K562 (cell line): ENCODE measurements around the gene ANKRD12. TPM values are rescaled to one million over a fixed set of nuclear protein-coding genes. Genes with fewer than 3 reads are reported as not detected.

Experiments
- AFF1 ChIP-seq, 2 experiments: fragments of 450-650 bp; IDR thresholded peaks; 2 replicates each; pipeline ENCODE4 v1.6.1; 2018; ENCODE audit warnings: mild to moderate bottlenecking in 2 of 2, low read depth in 1 of 2; ENCODE audit not compliant: partially characterized antibody in 2 of 2
- ATF4 ChIP-seq: fragments of 450-650 bp; formaldehyde crosslinking; IDR thresholded peaks from 2 replicates; pipeline ENCODE4 v1.4.0; 2022; ENCODE audit warnings: mild to moderate bottlenecking, moderate library complexity
- CAMTA2 ChIP-seq: fragments of 250-450 bp; sonication (Bioruptor Pico); conservative IDR thresholded peaks from 2 replicates; pipeline ENCODE4 v1.5.1; 2022
- ELF4 ChIP-seq: fragments of 450-650 bp; formaldehyde crosslinking; IDR thresholded peaks from 2 replicates; pipeline ENCODE4 v1.4.0; 2022; ENCODE audit warnings: missing genetic modification characterization
- FOSL1 ChIP-seq: fragments of 200-800 bp; sonication (Bioruptor generic); conservative IDR thresholded peaks from 2 replicates; pipeline ENCODE4 v1.6.1; 2016; ENCODE audit warnings: missing genetic modification characterization, missing compliant biosample characterization
- FOXA1 ChIP-seq: fragments of 450-650 bp; IDR thresholded peaks from 2 replicates; pipeline ENCODE4 v1.6.1; 2016; ENCODE audit warnings: mild to moderate bottlenecking, borderline replicate concordance
- FOXJ3 ChIP-seq: sonication (generic); formaldehyde crosslinking; IDR thresholded peaks from 2 replicates; pipeline ENCODE4 v1.4.0; 2020; ENCODE audit warnings: mild to moderate bottlenecking, missing genetic modification reagents
- KLF16 ChIP-seq: IDR thresholded peaks from 2 replicates; pipeline ENCODE4 v1.6.1; 2016; ENCODE audit warnings: antibody characterized with exemption
- MIER1 ChIP-seq: fragments of 450-650 bp; IDR thresholded peaks from 2 replicates; pipeline ENCODE4 v1.6.1; 2016; ENCODE audit warnings: antibody characterized with exemption, mild to moderate bottlenecking, low read depth
- RBM14 ChIP-seq: fragments of 200-400 bp; formaldehyde crosslinking; IDR thresholded peaks from 2 replicates; pipeline ENCODE4 v1.6.1; 2018; ENCODE audit warnings: low read depth, mild to moderate bottlenecking, low read length, moderate library complexity, borderline replicate concordance; ENCODE audit not compliant: insufficient read depth
- SETDB1 ChIP-seq: IDR thresholded peaks from one replicate; pipeline ENCODE4 v1.6.1; 2012; ENCODE audit warnings: low read length, control low read depth, inconsistent platforms
- SLC30A9 ChIP-seq: fragments of 250-450 bp; sonication (Bioruptor Pico); IDR thresholded peaks from 2 replicates; pipeline ENCODE4 v1.8.0; 2022; ENCODE audit warnings: mild to moderate bottlenecking, moderate library complexity
- ZNF224 ChIP-seq: sonication (generic); formaldehyde crosslinking; IDR thresholded peaks from 2 replicates; pipeline ENCODE4 v1.8.0; 2022; ENCODE audit warnings: mild to moderate bottlenecking, missing genetic modification reagents
- ZNF274 ChIP-seq: IDR thresholded peaks from 2 replicates; pipeline ENCODE4 v1.6.1; 2011; ENCODE audit warnings: low read depth, mild to moderate bottlenecking, low read length, moderate library complexity, borderline replicate concordance
- ZNF589 ChIP-seq: fragments of 200-800 bp; sonication (Bioruptor generic); IDR thresholded peaks from 2 replicates; pipeline ENCODE4 v1.6.1; 2016; ENCODE audit warnings: low read depth, missing genetic modification characterization, missing compliant biosample characterization
- ZNF766 ChIP-seq: fragments of 200-800 bp; sonication (Bioruptor generic); conservative IDR thresholded peaks from 2 replicates; pipeline ENCODE4 v1.6.1; 2016; ENCODE audit warnings: missing genetic modification characterization, missing compliant biosample characterization
- polyA plus RNA-seq, 8 experiments: library from polyadenylated mRNA; depleted of rRNA in 4 of 8; stranded (reverse) in 5 of 8; unstranded in 3 of 8; fragments of >200 nt; fragmentation: Nextera tagmentation in 2 of 8; fragmentation: Illumina TruSeq in 1 of 8; extraction: Ambion mirVana in 2 of 8; extraction: Trizol in 1 of 8; gene quantifications; 2 replicates each; pipeline versions ENCODE4 v1.2.1 to v1.2.3, GENCODE V29; 2011 to 2014; ENCODE audit warnings: inconsistent platforms in 1 of 8, missing spikeins in 1 of 8
- total RNA-seq, 7 experiments: library from RNA; depleted of rRNA in 6 of 7; stranded (reverse); fragments of >200 nt in 6 of 7; fragmentation: Illumina TruSeq in 2 of 7; extraction: Trizol in 2 of 7; gene quantifications; 2 replicates each; pipeline versions ENCODE4 v1.2.1 to v1.2.3, GENCODE V29; 2011 to 2021; ENCODE audit warnings: low replicate concordance in 1 of 7
- TF ChIP-seq, protein P1 (sequence below): fragments of 250-450 bp; sonication (Bioruptor Pico); IDR thresholded peaks from 2 replicates; pipeline ENCODE4 v1.4.0; 2020; ENCODE audit warnings: mild to moderate bottlenecking, moderate library complexity, borderline replicate concordance
- TF ChIP-seq, protein P2 (sequence below): sonication (generic); formaldehyde crosslinking; IDR thresholded peaks from 2 replicates; pipeline ENCODE4 v1.9.0; 2022; ENCODE audit warnings: mild to moderate bottlenecking, missing genetic modification reagents

Gene ANKRD12
- total and polyA plus RNA-seq, 9 of the 15 experiments (the other 6 are each of a cell fraction or from before 2014, with no cell fraction given) = 6.6 to 28.2 (median 16.0) TPM

DNA sequence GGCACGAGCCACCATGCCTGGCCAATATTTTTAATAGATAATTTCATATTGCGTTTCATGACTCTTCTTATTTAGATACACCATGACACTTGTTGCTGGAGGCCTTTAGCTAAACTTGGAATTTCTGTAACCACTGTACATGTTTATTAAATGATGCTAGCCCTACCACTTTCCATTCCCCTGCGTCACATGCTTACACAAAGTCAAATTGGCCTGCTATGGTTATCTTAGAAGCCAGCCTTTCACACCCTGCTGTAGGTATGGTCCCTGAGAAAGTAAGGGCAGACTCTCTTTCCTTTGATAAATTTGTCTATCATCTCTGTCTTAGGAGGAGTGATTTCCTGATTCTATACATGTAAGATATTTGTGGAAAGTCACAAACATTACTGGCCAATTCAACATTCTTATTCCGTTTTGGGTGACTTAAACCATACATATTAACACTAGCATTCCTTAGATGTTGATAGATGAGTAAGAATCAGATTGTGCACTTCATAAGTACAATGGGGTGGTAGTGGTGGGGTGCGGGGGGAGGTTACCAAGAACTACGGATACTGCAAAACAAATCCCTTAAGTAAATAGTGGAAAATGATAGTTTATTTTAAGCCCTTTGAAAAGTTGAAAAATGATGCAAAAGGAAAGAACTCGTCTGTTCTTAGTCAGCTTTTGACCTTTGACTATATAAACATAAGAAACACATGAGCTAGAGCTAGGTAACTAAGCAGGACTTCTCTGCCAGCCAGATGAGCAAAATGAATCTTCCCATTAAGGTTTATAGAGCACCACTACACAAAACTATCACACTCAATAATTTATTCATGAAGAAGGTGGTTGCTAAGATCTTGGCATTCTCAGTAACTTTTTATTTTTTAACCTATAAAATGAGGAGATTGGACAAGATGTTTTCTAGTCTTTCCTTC, 42.0 kb upstream of the ANKRD12 start (continued):
- TF ChIP-seq ZNF224 (CRISPR knock-in tag) (no peak), AFF1 (IDR thresholded peaks at IDR 0.05; ENCODE audit: low read depth in 1 of 2, partially characterized antibody in 2 of 2) (no peak), ATF4 (CRISPR knock-in tag) (no peak), CAMTA2 (CRISPR knock-in tag) (no peak), ZNF274 (no peak), MIER1 (no peak), SETDB1 (no peak), ELF4 (CRISPR knock-in tag) (no peak), FOXJ3 (CRISPR knock-in tag) (no peak), SLC30A9 (CRISPR knock-in tag) (no peak), FOSL1 (peak; percentile 39), ZNF766 (no peak), FOXA1 (no peak), RBM14 (no peak), ZNF589 (CRISPR knock-in tag) (0 out of 2 replicates have a peak, but pooled peaks have one; percentile 4), KLF16 (no peak)
- TF ChIP-seq, protein P1, sequence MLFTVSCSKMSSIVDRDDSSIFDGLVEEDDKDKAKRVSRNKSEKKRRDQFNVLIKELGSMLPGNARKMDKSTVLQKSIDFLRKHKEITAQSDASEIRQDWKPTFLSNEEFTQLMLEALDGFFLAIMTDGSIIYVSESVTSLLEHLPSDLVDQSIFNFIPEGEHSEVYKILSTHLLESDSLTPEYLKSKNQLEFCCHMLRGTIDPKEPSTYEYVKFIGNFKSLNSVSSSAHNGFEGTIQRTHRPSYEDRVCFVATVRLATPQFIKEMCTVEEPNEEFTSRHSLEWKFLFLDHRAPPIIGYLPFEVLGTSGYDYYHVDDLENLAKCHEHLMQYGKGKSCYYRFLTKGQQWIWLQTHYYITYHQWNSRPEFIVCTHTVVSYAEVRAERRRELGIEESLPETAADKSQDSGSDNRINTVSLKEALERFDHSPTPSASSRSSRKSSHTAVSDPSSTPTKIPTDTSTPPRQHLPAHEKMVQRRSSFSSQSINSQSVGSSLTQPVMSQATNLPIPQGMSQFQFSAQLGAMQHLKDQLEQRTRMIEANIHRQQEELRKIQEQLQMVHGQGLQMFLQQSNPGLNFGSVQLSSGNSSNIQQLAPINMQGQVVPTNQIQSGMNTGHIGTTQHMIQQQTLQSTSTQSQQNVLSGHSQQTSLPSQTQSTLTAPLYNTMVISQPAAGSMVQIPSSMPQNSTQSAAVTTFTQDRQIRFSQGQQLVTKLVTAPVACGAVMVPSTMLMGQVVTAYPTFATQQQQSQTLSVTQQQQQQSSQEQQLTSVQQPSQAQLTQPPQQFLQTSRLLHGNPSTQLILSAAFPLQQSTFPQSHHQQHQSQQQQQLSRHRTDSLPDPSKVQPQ (CRISPR knock-in tag) = no peak
- TF ChIP-seq, protein P2, sequence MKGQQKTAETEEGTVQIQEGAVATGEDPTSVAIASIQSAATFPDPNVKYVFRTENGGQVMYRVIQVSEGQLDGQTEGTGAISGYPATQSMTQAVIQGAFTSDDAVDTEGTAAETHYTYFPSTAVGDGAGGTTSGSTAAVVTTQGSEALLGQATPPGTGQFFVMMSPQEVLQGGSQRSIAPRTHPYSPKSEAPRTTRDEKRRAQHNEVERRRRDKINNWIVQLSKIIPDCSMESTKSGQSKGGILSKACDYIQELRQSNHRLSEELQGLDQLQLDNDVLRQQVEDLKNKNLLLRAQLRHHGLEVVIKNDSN = no peak
